H9 (cell line): ENCODE data around the gene BRMS1. TPM values are rescaled to one million over a fixed set of nuclear protein-coding genes. Genes with fewer than 3 reads are reported as not detected.

Experiments used
- DNase-seq: peaks from one replicate; pipeline ENCODE4 v3.0.0-alpha.2; 2017
- H2AFZ ChIP-seq: one replicate; pipeline ENCODE4 v1.6.1; 2013; ENCODE audit warnings: mild to moderate bottlenecking, low read length, control low read depth, moderate library complexity
- H2AK5ac ChIP-seq: 2 replicates; pipeline ENCODE4 v1.6.1; 2013; ENCODE audit warnings: low read length, control low read depth, mixed read lengths; ENCODE audit not compliant: insufficient read length
- H2BK120ac ChIP-seq: one replicate; pipeline ENCODE4 v1.6.1; 2013; ENCODE audit warnings: low read depth, mild to moderate bottlenecking, low read length, control low read depth, inconsistent platforms; ENCODE audit not compliant: poor library complexity, severe bottlenecking
- H2BK12ac ChIP-seq: 2 replicates; pipeline ENCODE4 v1.6.1; 2013; ENCODE audit warnings: low read length, control low read depth, mixed read lengths, low read depth; ENCODE audit not compliant: insufficient read length
- H2BK15ac ChIP-seq: 2 replicates; pipeline ENCODE4 v1.6.1; 2013; ENCODE audit warnings: low read depth, low read length, control low read depth
- H2BK20ac ChIP-seq: one replicate; pipeline ENCODE4 v1.6.1; 2013; ENCODE audit warnings: low read depth, mild to moderate bottlenecking, low read length, control low read depth, inconsistent platforms; ENCODE audit not compliant: poor library complexity, severe bottlenecking
- H2BK5ac ChIP-seq: 2 replicates; pipeline ENCODE4 v1.6.1; 2013; ENCODE audit warnings: low read length, control low read depth, mixed read lengths; ENCODE audit not compliant: insufficient read length
- H3K14ac ChIP-seq: 2 replicates; pipeline ENCODE4 v1.6.1; 2013; ENCODE audit warnings: low read length, control low read depth; ENCODE audit not compliant: insufficient read depth
- H3K18ac ChIP-seq: 2 replicates; pipeline ENCODE4 v1.6.1; 2013; ENCODE audit warnings: low read depth, mild to moderate bottlenecking, mixed read lengths, low read length, control low read depth; ENCODE audit not compliant: insufficient read length
- H3K23ac ChIP-seq: 2 replicates; pipeline ENCODE4 v1.6.1; 2013; ENCODE audit warnings: low read length, control low read depth, mixed read lengths, low read depth; ENCODE audit not compliant: insufficient read length
- H3K23me2 ChIP-seq: 2 replicates; pipeline ENCODE4 v1.6.1; 2013; ENCODE audit warnings: low read depth, mild to moderate bottlenecking, mixed read lengths, low read length, control low read depth; ENCODE audit not compliant: insufficient read length, poor library complexity, severe bottlenecking
- H3K27ac ChIP-seq: 2 replicates; pipeline ENCODE4 v1.5.1; 2013; ENCODE audit warnings: low read length, control low read depth, mixed read lengths, low read depth; ENCODE audit not compliant: insufficient read length
- H3K27me3 ChIP-seq: 2 replicates; pipeline ENCODE4 v1.6.1; 2013; ENCODE audit warnings: low read length, control low read depth, inconsistent platforms; ENCODE audit not compliant: insufficient read depth
- H3K4ac ChIP-seq: 2 replicates; pipeline ENCODE4 v1.6.1; 2013; ENCODE audit warnings: low read depth, mild to moderate bottlenecking, control low read depth, inconsistent platforms, low read length, moderate library complexity
- H3K4me1 ChIP-seq: 2 replicates; pipeline ENCODE4 v1.6.1; 2013; ENCODE audit warnings: low read length, control low read depth, inconsistent platforms; ENCODE audit not compliant: insufficient read depth
- H3K4me2 ChIP-seq: 2 replicates; pipeline ENCODE4 v1.6.1; 2013; ENCODE audit warnings: low read length, control low read depth, mixed read lengths; ENCODE audit not compliant: insufficient read length, insufficient read depth
- H3K56ac ChIP-seq: 2 replicates; pipeline ENCODE4 v1.6.1; 2013; ENCODE audit warnings: low read depth, mild to moderate bottlenecking, mixed read lengths, low read length, control low read depth; ENCODE audit not compliant: insufficient read length
- H3K79me1 ChIP-seq: 2 replicates; pipeline ENCODE4 v1.6.1; 2013; ENCODE audit warnings: low read depth, mild to moderate bottlenecking, moderate library complexity, low read length, control low read depth, inconsistent platforms; ENCODE audit not compliant: insufficient read depth, poor library complexity, severe bottlenecking
- H3K79me2 ChIP-seq: 2 replicates; pipeline ENCODE4 v1.6.1; 2013; ENCODE audit warnings: low read length, control low read depth, inconsistent platforms; ENCODE audit not compliant: insufficient read depth
- H3K9ac ChIP-seq: 2 replicates; pipeline ENCODE4 v1.6.1; 2013; ENCODE audit warnings: low read length, control low read depth, mixed read lengths; ENCODE audit not compliant: insufficient read length; ENCODE audit errors: extremely low read depth
- H3K9me3 ChIP-seq: one replicate; pipeline ENCODE4 v1.6.1; 2013; ENCODE audit warnings: low read depth, low read length, inconsistent platforms; ENCODE audit not compliant: control insufficient read depth
- H3T11ph ChIP-seq: one replicate; pipeline ENCODE4 v1.6.1; 2013; ENCODE audit warnings: mild to moderate bottlenecking, low read length, control low read depth, inconsistent platforms
- H4K20me1 ChIP-seq: one replicate; pipeline ENCODE4 v1.6.1; 2013; ENCODE audit not compliant: control insufficient read depth, insufficient read length, insufficient read depth
- H4K5ac ChIP-seq: 2 replicates; pipeline ENCODE4 v1.6.1; 2013; ENCODE audit warnings: low read depth, mild to moderate bottlenecking, mixed read lengths, low read length, control low read depth; ENCODE audit not compliant: insufficient read length
- H4K8ac ChIP-seq: replicated peaks from 2 replicates; pipeline ENCODE4 v1.6.1; 2013; ENCODE audit warnings: low read length, control low read depth, mixed read lengths, low read depth; ENCODE audit not compliant: insufficient read length
- H4K91ac ChIP-seq: 2 replicates; pipeline ENCODE4 v1.6.1; 2013; ENCODE audit warnings: low read depth, mild to moderate bottlenecking, moderate library complexity, mixed read lengths, low read length, control low read depth; ENCODE audit not compliant: insufficient read length
- H3K27ac Mint-ChIP-seq, 3 experiments: 2 replicates in 2 of 3; 3 replicates in 1 of 3; pipeline ENCODE4 v1.8.0; 2020 to 2021; ENCODE audit warnings: mixed read lengths in 3 of 3, mild to moderate bottlenecking in 1 of 3, moderate library complexity in 1 of 3
- H3K27me3 Mint-ChIP-seq: 2 replicates; pipeline ENCODE4 v1.8.0; 2021; ENCODE audit warnings: low read depth, mild to moderate bottlenecking, moderate library complexity, mixed read lengths
- H3K36me3 Mint-ChIP-seq, 3 experiments: 2 replicates in 2 of 3; 3 replicates in 1 of 3; pipeline ENCODE4 v1.8.0; 2020 to 2021; ENCODE audit warnings: low read depth in 3 of 3, mixed read lengths in 3 of 3; ENCODE audit not compliant: insufficient read depth in 1 of 3
- H3K4me1 Mint-ChIP-seq, 2 experiments: 2 replicates each; pipeline ENCODE4 v1.8.0; 2020; ENCODE audit warnings: mixed read lengths in 2 of 2
- H3K4me3 Mint-ChIP-seq, 2 experiments: 2 replicates in 1 of 2; 3 replicates in 1 of 2; pipeline ENCODE4 v1.8.0; 2020 to 2021; ENCODE audit warnings: mild to moderate bottlenecking in 2 of 2, mixed read lengths in 2 of 2, moderate library complexity in 1 of 2
- H3K9me3 Mint-ChIP-seq, 2 experiments: 2 replicates in 1 of 2; 3 replicates in 1 of 2; pipeline ENCODE4 v1.8.0; 2020; ENCODE audit warnings: mild to moderate bottlenecking in 2 of 2, mixed read lengths in 2 of 2, moderate library complexity in 1 of 2
- CTCF ChIP-seq: fragments of 200-600 bp; sonication (generic); conservative IDR thresholded peaks from 3 replicates; pipeline ENCODE4 v1.8.0; 2021; ENCODE audit warnings: antibody characterized with exemption, mild to moderate bottlenecking
- WGBS: extraction: QIAGEN DNeasy Blood & Tissue Kit; methylation state at CpG from one replicate; pipeline ENCODE4 v1.1.7; 2013; ENCODE audit warnings: missing lambda C conversion rate, low lambda C conversion rate, mixed read lengths; ENCODE audit not compliant: insufficient read length; ENCODE audit errors: extremely low coverage; 5-methylcytosine and 5-hydroxymethylcytosine counted together
- total RNA-seq: library from RNA; stranded (reverse); gene quantifications from 2 replicates; pipeline ENCODE4 v1.2.1, GENCODE V29; 2021

Gene BRMS1
- total RNA-seq, 1 experiment from 2014 or later, result 50.1 TPM

- Histone ChIP-seq H3T11ph (no peak within 1 kb of the TSS), H3K27ac (no peak within 1 kb of the TSS), H4K5ac (no peak within 1 kb of the TSS), H3K79me1 (no peaks in the 10 kb centered on the region), H3K79me2 (peaks cover 2% of the 10 kb centered on the region; the same call in 1 of the 2 replicates), H2AFZ (no peak within 1 kb of the TSS), H3K9me3 (no peaks in the 10 kb centered on the region), H4K20me1 (peaks cover 3% of the 10 kb centered on the region), H4K8ac (no peak within 1 kb of the TSS), H2BK12ac (no peak within 1 kb of the TSS), H2BK15ac (no peak within 1 kb of the TSS), H3K56ac (no peak within 1 kb of the TSS), H3K4ac (no peak within 1 kb of the TSS), H4K91ac (no peak within 1 kb of the TSS), H3K27me3 (no peaks in the 10 kb centered on the region), H3K4me2 (peak within 1 kb of the TSS; percentile 67), H3K4me1 (no peaks in the 10 kb centered on the region), H2BK20ac (no peak within 1 kb of the TSS), H2BK120ac (no peak within 1 kb of the TSS), H2AK5ac (no peak within 1 kb of the TSS), H2BK5ac (no peak within 1 kb of the TSS), H3K14ac (peak within 1 kb of the TSS; percentile 81; the same call in 1 of the 2 replicates), H3K9ac (peak within 1 kb of the TSS; percentile 80), H3K23ac (no peak within 1 kb of the TSS), H3K23me2 (peaks cover 18% of the 10 kb centered on the region), H3K18ac (peak within 1 kb of the TSS; percentile 37)
- H3K4me3 Mint-ChIP-seq, result peak within 1 kb of the TSS; percentile 95 to 98
- H3K36me3 Mint-ChIP-seq, result peaks cover 5 to 14% (median 5%) of the 10 kb centered on the region in 3 experiments; a peak in 5 of 7 replicates
- peak; percentile 83 for DNase-seq
- peak within 1 kb of the TSS; percentile 77 to 93 (median 93) for H3K27ac Mint-ChIP-seq
- peaks cover 0 to 3% of the 10 kb centered on the region in 2 experiments; a peak in 4 of 5 replicates for H3K9me3 Mint-ChIP-seq
- no CpG with 5 or more reads among the region's 101 CpGs for WGBS
- peaks cover 4% of the 10 kb centered on the region for H3K27me3 Mint-ChIP-seq
- TF ChIP-seq CTCF, result no peak
- H3K4me1 Mint-ChIP-seq, result peaks cover 26 to 28% of the 10 kb centered on the region in 2 experiments
Observed at GRCh38 chr11:66347425-66348276, 2.7 kb upstream of the BRMS1 start, which contains the start of gene B4GAT1. Gene B4GAT1, minus strand, starts transcription at chr11:66347629. Its CDS starts 84 bp downstream, at chr11:66347545.
